ENCODE results near the gene PPP1R10. TPM values are rescaled to one million over a fixed set of nuclear protein-coding genes. Genes with fewer than 3 reads are reported as not detected.
A peak's percentile ranks its signal among the peaks of the same experiment; 100 is the strongest.

PPP1R10 gene
- total and polyA plus RNA-seq, 2 of the 13 experiments (the other 11 are each of a cell fraction or from before 2014, with no cell fraction given) = 26.3 to 38.4 TPM

DNA sequence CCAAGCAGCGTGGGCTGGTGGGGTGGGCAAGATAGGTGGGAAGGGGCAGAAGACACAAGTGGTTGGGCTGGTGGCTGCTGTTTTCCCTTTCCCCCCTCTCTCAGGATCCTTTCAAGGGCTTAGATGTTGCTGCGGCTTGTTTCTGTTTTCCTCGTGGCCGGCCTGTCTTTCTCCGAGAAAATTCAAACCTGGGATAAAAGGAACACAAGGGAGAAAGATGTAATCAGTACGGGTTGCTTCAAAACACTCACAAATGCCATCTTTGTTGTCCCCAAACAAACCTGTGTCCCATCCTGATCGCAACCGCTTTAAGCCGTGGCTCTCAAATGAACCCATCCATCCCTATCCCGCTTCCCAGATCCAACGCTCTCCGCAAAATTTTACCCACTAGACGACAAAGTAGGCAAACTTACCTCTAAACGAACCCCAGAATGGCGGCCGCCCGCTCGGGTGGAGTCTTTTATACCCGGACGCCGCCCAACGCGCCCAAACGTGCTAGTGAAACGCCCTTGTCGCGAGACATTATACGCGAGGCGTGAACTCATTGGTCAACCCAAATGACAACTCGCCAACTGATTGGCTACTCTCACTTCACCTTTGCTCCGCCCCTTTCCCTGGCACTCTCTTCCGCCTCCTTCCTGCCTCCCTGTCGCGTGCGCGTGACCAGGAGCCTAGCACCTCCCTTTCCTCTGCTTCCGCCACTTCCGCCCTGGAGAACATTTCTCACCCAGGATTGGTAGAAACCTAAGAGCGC lies at the start of gene PPP1R10 (continued):
- TF ChIP-seq PRDM15 (CRISPR knock-in tag; IDR thresholded peaks at IDR 0.05) (no peak), REL (CRISPR knock-in tag; conservative IDR thresholded peaks at IDR 0.05) (no peak), CREBL2 (CRISPR knock-in tag; IDR thresholded peaks at IDR 0.05; ENCODE audit: borderline replicate concordance) (no peak), HNRNPK (IDR thresholded peaks at IDR 0.05; ENCODE audit: low read depth, low read length, poor library complexity, severe bottlenecking) (no peak), ISX (CRISPR knock-in tag; conservative IDR thresholded peaks at IDR 0.05) (no peak), MATR3 (CRISPR knock-in tag; IDR thresholded peaks at IDR 0.05) (no peak), HIVEP1 (CRISPR knock-in tag; IDR thresholded peaks at IDR 0.05) (peak; percentile 5; the same call in 1 of the 2 replicates), EEA1 (CRISPR knock-in tag; IDR thresholded peaks at IDR 0.05; ENCODE audit: borderline replicate concordance) (no peak; the same call in 1 of the 2 replicates), GFI1 (CRISPR knock-in tag; IDR thresholded peaks at IDR 0.05; ENCODE audit: borderline replicate concordance) (no peak; the same call in 1 of the 2 replicates)
- TF ChIP-seq, protein P1, sequence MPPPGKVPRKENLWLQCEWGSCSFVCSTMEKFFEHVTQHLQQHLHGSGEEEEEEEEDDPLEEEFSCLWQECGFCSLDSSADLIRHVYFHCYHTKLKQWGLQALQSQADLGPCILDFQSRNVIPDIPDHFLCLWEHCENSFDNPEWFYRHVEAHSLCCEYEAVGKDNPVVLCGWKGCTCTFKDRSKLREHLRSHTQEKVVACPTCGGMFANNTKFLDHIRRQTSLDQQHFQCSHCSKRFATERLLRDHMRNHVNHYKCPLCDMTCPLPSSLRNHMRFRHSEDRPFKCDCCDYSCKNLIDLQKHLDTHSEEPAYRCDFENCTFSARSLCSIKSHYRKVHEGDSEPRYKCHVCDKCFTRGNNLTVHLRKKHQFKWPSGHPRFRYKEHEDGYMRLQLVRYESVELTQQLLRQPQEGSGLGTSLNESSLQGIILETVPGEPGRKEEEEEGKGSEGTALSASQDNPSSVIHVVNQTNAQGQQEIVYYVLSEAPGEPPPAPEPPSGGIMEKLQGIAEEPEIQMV (CRISPR knock-in tag; IDR thresholded peaks at IDR 0.05; ENCODE audit: low read depth) = peak; percentile 71; the same call in 1 of the 2 replicates
- TF ChIP-seq, protein P2, sequence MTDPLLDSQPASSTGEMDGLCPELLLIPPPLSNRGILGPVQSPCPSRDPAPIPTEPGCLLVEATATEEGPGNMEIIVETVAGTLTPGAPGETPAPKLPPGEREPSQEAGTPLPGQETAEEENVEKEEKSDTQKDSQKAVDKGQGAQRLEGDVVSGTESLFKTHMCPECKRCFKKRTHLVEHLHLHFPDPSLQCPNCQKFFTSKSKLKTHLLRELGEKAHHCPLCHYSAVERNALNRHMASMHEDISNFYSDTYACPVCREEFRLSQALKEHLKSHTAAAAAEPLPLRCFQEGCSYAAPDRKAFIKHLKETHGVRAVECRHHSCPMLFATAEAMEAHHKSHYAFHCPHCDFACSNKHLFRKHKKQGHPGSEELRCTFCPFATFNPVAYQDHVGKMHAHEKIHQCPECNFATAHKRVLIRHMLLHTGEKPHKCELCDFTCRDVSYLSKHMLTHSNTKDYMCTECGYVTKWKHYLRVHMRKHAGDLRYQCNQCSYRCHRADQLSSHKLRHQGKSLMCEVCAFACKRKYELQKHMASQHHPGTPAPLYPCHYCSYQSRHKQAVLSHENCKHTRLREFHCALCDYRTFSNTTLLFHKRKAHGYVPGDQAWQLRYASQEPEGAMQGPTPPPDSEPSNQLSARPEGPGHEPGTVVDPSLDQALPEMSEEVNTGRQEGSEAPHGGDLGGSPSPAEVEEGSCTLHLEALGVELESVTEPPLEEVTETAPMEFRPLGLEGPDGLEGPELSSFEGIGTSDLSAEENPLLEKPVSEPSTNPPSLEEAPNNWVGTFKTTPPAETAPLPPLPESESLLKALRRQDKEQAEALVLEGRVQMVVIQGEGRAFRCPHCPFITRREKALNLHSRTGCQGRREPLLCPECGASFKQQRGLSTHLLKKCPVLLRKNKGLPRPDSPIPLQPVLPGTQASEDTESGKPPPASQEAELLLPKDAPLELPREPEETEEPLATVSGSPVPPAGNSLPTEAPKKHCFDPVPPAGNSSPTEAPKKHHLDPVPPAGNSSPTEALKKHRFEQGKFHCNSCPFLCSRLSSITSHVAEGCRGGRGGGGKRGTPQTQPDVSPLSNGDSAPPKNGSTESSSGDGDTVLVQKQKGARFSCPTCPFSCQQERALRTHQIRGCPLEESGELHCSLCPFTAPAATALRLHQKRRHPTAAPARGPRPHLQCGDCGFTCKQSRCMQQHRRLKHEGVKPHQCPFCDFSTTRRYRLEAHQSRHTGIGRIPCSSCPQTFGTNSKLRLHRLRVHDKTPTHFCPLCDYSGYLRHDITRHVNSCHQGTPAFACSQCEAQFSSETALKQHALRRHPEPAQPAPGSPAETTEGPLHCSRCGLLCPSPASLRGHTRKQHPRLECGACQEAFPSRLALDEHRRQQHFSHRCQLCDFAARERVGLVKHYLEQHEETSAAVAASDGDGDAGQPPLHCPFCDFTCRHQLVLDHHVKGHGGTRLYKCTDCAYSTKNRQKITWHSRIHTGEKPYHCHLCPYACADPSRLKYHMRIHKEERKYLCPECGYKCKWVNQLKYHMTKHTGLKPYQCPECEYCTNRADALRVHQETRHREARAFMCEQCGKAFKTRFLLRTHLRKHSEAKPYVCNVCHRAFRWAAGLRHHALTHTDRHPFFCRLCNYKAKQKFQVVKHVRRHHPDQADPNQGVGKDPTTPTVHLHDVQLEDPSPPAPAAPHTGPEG (CRISPR knock-in tag; IDR thresholded peaks at IDR 0.05) = no peak; the same call in 1 of the 2 replicates
